Measurements from ENCODE around the gene ELMO1.

GRCh38 chr7:36962367-36962766, 486.3 kb downstream of the ELMO1 start:
- TF ChIP-seq POLR2A (IDR thresholded peaks at IDR 0.05; ENCODE audit: low read length): no peak
- no peak for TF ChIP-seq GATA1 (IDR thresholded peaks at IDR 0.05; ENCODE audit: low read depth, low read length)
